GM20000 (cell line): ENCODE results near the gene OR1K1.

Experiments used
- DNase-seq: peaks from one replicate; pipeline ENCODE4 v3.0.0; 2012; ENCODE audit warnings: low spot score
- TF ChIP-seq, protein P1 (sequence below): IDR thresholded peaks from 2 replicates; pipeline ENCODE4 v1.5.1; 2012; ENCODE audit warnings: mild to moderate bottlenecking, control low read depth; ENCODE audit errors: extremely low read depth, missing control alignments

The OR1K1 gene

DNA sequence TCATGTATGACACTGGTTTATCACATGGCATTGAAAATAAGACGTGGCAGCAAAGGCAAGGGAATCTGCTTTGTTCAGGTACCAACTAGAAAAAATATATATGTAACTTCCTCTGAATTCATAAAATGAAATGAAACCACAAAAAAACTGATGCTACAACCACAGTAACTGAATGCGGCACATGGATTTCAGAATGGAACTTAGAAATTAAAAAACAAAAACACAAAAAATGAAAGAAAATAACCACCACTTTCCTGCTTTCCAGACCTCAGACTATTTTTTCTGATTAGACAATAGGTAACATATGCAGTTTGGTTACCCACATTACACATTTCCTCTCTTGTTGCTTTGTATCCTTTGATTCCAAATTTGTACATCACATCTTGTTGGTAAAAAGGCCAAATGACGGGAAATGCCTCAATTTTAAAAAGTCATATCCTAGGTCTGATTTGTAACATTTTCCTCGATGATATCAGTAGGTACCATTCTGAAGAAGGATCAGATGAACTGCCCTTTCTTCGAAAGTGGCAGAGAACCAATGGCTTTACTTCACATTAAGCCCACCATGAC is 46.5 kb downstream of the OR1K1 start:
- TF ChIP-seq, protein P1, sequence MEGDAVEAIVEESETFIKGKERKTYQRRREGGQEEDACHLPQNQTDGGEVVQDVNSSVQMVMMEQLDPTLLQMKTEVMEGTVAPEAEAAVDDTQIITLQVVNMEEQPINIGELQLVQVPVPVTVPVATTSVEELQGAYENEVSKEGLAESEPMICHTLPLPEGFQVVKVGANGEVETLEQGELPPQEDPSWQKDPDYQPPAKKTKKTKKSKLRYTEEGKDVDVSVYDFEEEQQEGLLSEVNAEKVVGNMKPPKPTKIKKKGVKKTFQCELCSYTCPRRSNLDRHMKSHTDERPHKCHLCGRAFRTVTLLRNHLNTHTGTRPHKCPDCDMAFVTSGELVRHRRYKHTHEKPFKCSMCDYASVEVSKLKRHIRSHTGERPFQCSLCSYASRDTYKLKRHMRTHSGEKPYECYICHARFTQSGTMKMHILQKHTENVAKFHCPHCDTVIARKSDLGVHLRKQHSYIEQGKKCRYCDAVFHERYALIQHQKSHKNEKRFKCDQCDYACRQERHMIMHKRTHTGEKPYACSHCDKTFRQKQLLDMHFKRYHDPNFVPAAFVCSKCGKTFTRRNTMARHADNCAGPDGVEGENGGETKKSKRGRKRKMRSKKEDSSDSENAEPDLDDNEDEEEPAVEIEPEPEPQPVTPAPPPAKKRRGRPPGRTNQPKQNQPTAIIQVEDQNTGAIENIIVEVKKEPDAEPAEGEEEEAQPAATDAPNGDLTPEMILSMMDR, result no peak
- DNase-seq, result no peak

GRCh38 chr9:122848256-122848943 is 48.5 kb downstream of the OR1K1 start:
- TF ChIP-seq, protein P1, result no peak
- DNase-seq, result no peak
